ENCODE data around the gene TFCP2.

TFCP2 gene

GRCh38 chr12:51196547-51196946 lies 23.6 kb upstream of the TFCP2 start:
- no peak for DNase-seq

GRCh38 chr12:51195841-51196240 lies 22.9 kb upstream of the TFCP2 start:
- no peak for DNase-seq

GRCh38 chr12:51192284-51192671 lies 19.3 kb upstream of the TFCP2 start:
- DNase-seq: no peak

GRCh38 chr12:51191516-51192283 lies 18.8 kb upstream of the TFCP2 start:
- DNase-seq: no peak

- DNase-seq: no peak
Measured at GRCh38 chr12:51190820-51191219, 17.9 kb upstream of the TFCP2 start.

- no peak for DNase-seq
Measured at GRCh38 chr12:51189790-51190355, 16.9 kb upstream of the TFCP2 start.

- no peak for DNase-seq
Measured at GRCh38 chr12:51188359-51189051, 15.6 kb upstream of the TFCP2 start.

GRCh38 chr12:51187370-51187987 lies 14.5 kb upstream of the TFCP2 start:
- no peak for DNase-seq

- DNase-seq: no peak
Measured at GRCh38 chr12:51186465-51187085, 13.6 kb upstream of the TFCP2 start.

GRCh38 chr12:51185171-51185717 lies 12.3 kb upstream of the TFCP2 start:
- DNase-seq: no peak

- peak; percentile 26 to 31 for DNase-seq
Measured at GRCh38 chr12:51183816-51184215, 10.9 kb upstream of the TFCP2 start.

- DNase-seq: no peak
Measured at GRCh38 chr12:51183349-51183748, 10.4 kb upstream of the TFCP2 start.

GRCh38 chr12:51181558-51181957 lies 8.6 kb upstream of the TFCP2 start:
- DNase-seq: no peak

GRCh38 chr12:51177897-51178296 lies 5.0 kb upstream of the TFCP2 start:
- no peak for DNase-seq

- DNase-seq: no peak
Measured at GRCh38 chr12:51174501-51174900, 1.6 kb upstream of the TFCP2 start.

- DNase-seq: no peak
Measured at GRCh38 chr12:51171884-51172514, 936 bp downstream of the TFCP2 start.

GRCh38 chr12:51163795-51164194 lies 9.1 kb downstream of the TFCP2 start:
- no peak for DNase-seq

- DNase-seq: no peak
Measured at GRCh38 chr12:51162217-51162616, 10.7 kb downstream of the TFCP2 start.

GRCh38 chr12:51160814-51161459 lies 12.0 kb downstream of the TFCP2 start:
- no peak for DNase-seq

GRCh38 chr12:51156245-51156765 lies 16.6 kb downstream of the TFCP2 start:
- no peak for DNase-seq

GRCh38 chr12:51152953-51153352 lies 20.0 kb downstream of the TFCP2 start:
- no peak for DNase-seq

- DNase-seq: no peak
Measured at GRCh38 chr12:51150777-51151176, 22.2 kb downstream of the TFCP2 start.
